MG63 (cell line): ENCODE data around the gene CLEC3B. TPM values are rescaled to one million over a fixed set of nuclear protein-coding genes. Genes with fewer than 3 reads are reported as not detected.
"Not testable (repeated sequence)": the region's sequence is repeated elsewhere in the genome, so short reads cannot be mapped to it uniquely, and the experiment has no call there.

Experiments used
- DNase-seq: peaks from one replicate; pipeline ENCODE4 v3.0.0-alpha.2; 2020
- H3K27me3 ChIP-seq: fragments of 250-450 bp; sonication (Bioruptor Pico); 2 replicates; pipeline ENCODE4 v1.5.1; 2020; ENCODE audit warnings: mild to moderate bottlenecking, moderate library complexity
- H3K36me3 ChIP-seq: fragments of 250-450 bp; sonication (Bioruptor Pico); 2 replicates; pipeline ENCODE4 v1.5.1; 2020; ENCODE audit warnings: mild to moderate bottlenecking, moderate library complexity
- H3K4me3 ChIP-seq: fragments of 250-450 bp; sonication (Bioruptor Pico); 2 replicates; pipeline ENCODE4 v1.5.1; 2020; ENCODE audit warnings: mild to moderate bottlenecking, moderate library complexity
- H3K9me3 ChIP-seq: fragments of 250-450 bp; sonication (Bioruptor Pico); 2 replicates; pipeline ENCODE4 v1.5.1; 2020; ENCODE audit warnings: mild to moderate bottlenecking, moderate library complexity
- total RNA-seq: library from RNA; depleted of rRNA; stranded (reverse); fragments of >200 nt; shearing (Covaris generic); gene quantifications from 2 replicates; pipeline ENCODE4 v1.2.3, GENCODE V29; 2014; ENCODE audit warnings: low replicate concordance

The CLEC3B gene
- total RNA-seq, 1 experiment from 2014 or later: 0.10 TPM

- Histone ChIP-seq H3K4me3 (no peak overlapping the region), H3K27me3 (no peaks in the 10 kb centered on the region), H3K9me3 (peaks cover 5% of the 10 kb centered on the region; the same call in 1 of the 2 replicates), H3K36me3 (no peaks in the 10 kb centered on the region)
- DNase-seq: no peak
Measured at GRCh38 chr3:45049807-45050206, 23.7 kb downstream of the CLEC3B start.

- no peaks in the 10 kb centered on the region for H3K27me3 ChIP-seq
- no peaks in the 10 kb centered on the region for H3K36me3 ChIP-seq
- DNase-seq: no peak
- H3K9me3 ChIP-seq: peaks cover 5% of the 10 kb centered on the region; the same call in 1 of the 2 replicates
- no peak overlapping the region for H3K4me3 ChIP-seq
Measured at GRCh38 chr3:45051685-45052084, 25.6 kb downstream of the CLEC3B start.

- not testable (repeated sequence) for H3K36me3 ChIP-seq, H3K9me3 ChIP-seq, H3K4me3 ChIP-seq, H3K27me3 ChIP-seq, DNase-seq
Measured at GRCh38 chr3:45053805-45054195, 27.7 kb downstream of the CLEC3B start.

- Histone ChIP-seq H3K27me3 (no peaks in the 10 kb centered on the region), H3K4me3 (no peak overlapping the region)
- DNase-seq: peak; percentile 72
Measured at GRCh38 chr3:45054196-45054857, 28.2 kb downstream of the CLEC3B start.

GRCh38 chr3:45055032-45055410 lies 28.9 kb downstream of the CLEC3B start:
- no peaks in the 10 kb centered on the region for H3K36me3 ChIP-seq
- H3K27me3 ChIP-seq: no peaks in the 10 kb centered on the region
- DNase-seq: no peak
- H3K4me3 ChIP-seq: no peak overlapping the region
- peaks cover 5% of the 10 kb centered on the region; the same call in 1 of the 2 replicates for H3K9me3 ChIP-seq

More at GRCh38 chr3:45054196-45054857, 28.2 kb downstream of the CLEC3B start:
- H3K9me3 ChIP-seq: peaks cover 5% of the 10 kb centered on the region; the same call in 1 of the 2 replicates
- H3K36me3 ChIP-seq: no peaks in the 10 kb centered on the region

GRCh38 chr3:45055411-45056143 lies 29.5 kb downstream of the CLEC3B start:
- DNase-seq: no peak
- Histone ChIP-seq H3K4me3 (no peak overlapping the region), H3K9me3 (peaks cover 5% of the 10 kb centered on the region; the same call in 1 of the 2 replicates), H3K36me3 (no peaks in the 10 kb centered on the region), H3K27me3 (no peaks in the 10 kb centered on the region)

- no peaks in the 10 kb centered on the region for H3K36me3 ChIP-seq
- no peaks in the 10 kb centered on the region for H3K27me3 ChIP-seq
- H3K4me3 ChIP-seq: no peak overlapping the region
- no peak for DNase-seq
- H3K9me3 ChIP-seq: peaks cover 5% of the 10 kb centered on the region; the same call in 1 of the 2 replicates
Measured at GRCh38 chr3:45056608-45057301, 30.7 kb downstream of the CLEC3B start.

- DNase-seq: no peak
- Histone ChIP-seq H3K27me3 (no peaks in the 10 kb centered on the region), H3K9me3 (peaks cover 5% of the 10 kb centered on the region; the same call in 1 of the 2 replicates), H3K4me3 (no peak overlapping the region), H3K36me3 (no peaks in the 10 kb centered on the region)
Measured at GRCh38 chr3:45057557-45057956, 31.5 kb downstream of the CLEC3B start.

- no peak for DNase-seq
- Histone ChIP-seq H3K27me3 (no peaks in the 10 kb centered on the region), H3K36me3 (no peaks in the 10 kb centered on the region), H3K4me3 (no peak overlapping the region), H3K9me3 (no peaks in the 10 kb centered on the region)
Measured at GRCh38 chr3:45059132-45059531, 33.0 kb downstream of the CLEC3B start.

- Histone ChIP-seq H3K36me3 (no peaks in the 10 kb centered on the region), H3K27me3 (no peaks in the 10 kb centered on the region), H3K4me3 (no peak overlapping the region), H3K9me3 (no peaks in the 10 kb centered on the region)
- no peak for DNase-seq
Measured at GRCh38 chr3:45060165-45060892, 34.2 kb downstream of the CLEC3B start.

- Histone ChIP-seq H3K4me3 (no peak overlapping the region), H3K36me3 (no peaks in the 10 kb centered on the region), H3K9me3 (no peaks in the 10 kb centered on the region), H3K27me3 (no peaks in the 10 kb centered on the region)
- DNase-seq: no peak
Measured at GRCh38 chr3:45062697-45063070, 36.6 kb downstream of the CLEC3B start.

GRCh38 chr3:45064512-45065372 lies 38.6 kb downstream of the CLEC3B start:
- no peaks in the 10 kb centered on the region for H3K36me3 ChIP-seq

GRCh38 chr3:45065373-45065720 lies 39.2 kb downstream of the CLEC3B start:
- Histone ChIP-seq H3K27me3 (no peaks in the 10 kb centered on the region), H3K4me3 (no peak overlapping the region), H3K36me3 (no peaks in the 10 kb centered on the region), H3K9me3 (no peaks in the 10 kb centered on the region)
- DNase-seq: no peak

More at GRCh38 chr3:45064512-45065372, 38.6 kb downstream of the CLEC3B start:
- H3K9me3 ChIP-seq: no peaks in the 10 kb centered on the region
- H3K27me3 ChIP-seq: no peaks in the 10 kb centered on the region
- DNase-seq: peak; percentile 9
- no peak overlapping the region for H3K4me3 ChIP-seq

GRCh38 chr3:45066109-45066801 lies 40.2 kb downstream of the CLEC3B start:
- DNase-seq: no peak
- no peaks in the 10 kb centered on the region for H3K36me3 ChIP-seq
- no peaks in the 10 kb centered on the region for H3K27me3 ChIP-seq
- no peak overlapping the region for H3K4me3 ChIP-seq
- no peaks in the 10 kb centered on the region for H3K9me3 ChIP-seq

- H3K4me3 ChIP-seq: no peak overlapping the region
- no peaks in the 10 kb centered on the region for H3K36me3 ChIP-seq
- no peaks in the 10 kb centered on the region for H3K27me3 ChIP-seq
- H3K9me3 ChIP-seq: no peaks in the 10 kb centered on the region
- no peak for DNase-seq
Measured at GRCh38 chr3:45067486-45067885, 41.4 kb downstream of the CLEC3B start.
